ENCODE data around the gene SPTLC1.

DNA sequence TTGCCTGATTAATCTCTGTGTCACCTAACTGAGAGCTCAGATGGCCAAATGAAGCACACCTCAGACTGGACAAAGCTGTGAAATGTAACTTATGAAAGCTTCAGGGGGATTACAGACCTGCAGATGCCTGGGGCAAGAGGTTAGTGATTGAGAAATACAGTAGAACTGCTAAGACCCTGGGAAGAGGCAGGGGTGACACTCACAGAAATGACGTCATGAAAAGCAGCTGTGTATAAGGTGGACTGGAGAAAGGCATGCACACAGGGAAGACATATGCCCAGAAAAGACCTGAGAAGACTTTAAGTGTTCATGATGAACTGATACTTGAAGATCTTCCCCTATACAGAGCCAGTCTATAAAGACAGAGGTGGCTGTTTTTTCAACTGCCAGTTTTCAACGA lies 49.3 kb upstream of the SPTLC1 start:
- TF ChIP-seq, protein P1, sequence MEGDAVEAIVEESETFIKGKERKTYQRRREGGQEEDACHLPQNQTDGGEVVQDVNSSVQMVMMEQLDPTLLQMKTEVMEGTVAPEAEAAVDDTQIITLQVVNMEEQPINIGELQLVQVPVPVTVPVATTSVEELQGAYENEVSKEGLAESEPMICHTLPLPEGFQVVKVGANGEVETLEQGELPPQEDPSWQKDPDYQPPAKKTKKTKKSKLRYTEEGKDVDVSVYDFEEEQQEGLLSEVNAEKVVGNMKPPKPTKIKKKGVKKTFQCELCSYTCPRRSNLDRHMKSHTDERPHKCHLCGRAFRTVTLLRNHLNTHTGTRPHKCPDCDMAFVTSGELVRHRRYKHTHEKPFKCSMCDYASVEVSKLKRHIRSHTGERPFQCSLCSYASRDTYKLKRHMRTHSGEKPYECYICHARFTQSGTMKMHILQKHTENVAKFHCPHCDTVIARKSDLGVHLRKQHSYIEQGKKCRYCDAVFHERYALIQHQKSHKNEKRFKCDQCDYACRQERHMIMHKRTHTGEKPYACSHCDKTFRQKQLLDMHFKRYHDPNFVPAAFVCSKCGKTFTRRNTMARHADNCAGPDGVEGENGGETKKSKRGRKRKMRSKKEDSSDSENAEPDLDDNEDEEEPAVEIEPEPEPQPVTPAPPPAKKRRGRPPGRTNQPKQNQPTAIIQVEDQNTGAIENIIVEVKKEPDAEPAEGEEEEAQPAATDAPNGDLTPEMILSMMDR (IDR thresholded peaks at IDR 0.05) = no peak
- TF ChIP-seq POLR2A (IDR thresholded peaks at IDR 0.05) = no peak
